ENCODE measurements around the gene FBXL7.
"Not testable (repeated sequence)": the region's sequence is repeated elsewhere in the genome, so short reads cannot be mapped to it uniquely, and the experiment has no call there.

FBXL7 gene

DNA sequence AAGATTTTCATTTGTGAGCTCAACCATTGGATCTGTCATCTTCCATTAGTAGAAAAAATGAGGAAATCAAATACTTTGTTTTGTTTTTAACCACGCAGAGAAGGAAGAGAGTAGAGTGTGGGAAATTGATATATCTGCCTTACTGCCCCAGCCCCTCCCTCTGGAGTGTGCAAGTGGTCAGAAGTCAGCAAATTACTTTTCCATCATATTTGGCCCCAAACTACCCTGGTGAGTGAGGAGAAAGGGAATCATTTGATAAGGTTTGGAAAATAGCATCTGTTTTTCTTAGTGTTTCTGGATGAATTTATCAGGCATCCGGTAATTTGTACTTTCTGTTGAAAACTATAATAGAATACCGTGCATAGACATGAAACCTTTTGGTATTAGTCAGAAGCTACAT, 352.2 kb downstream of the FBXL7 start:
- DNase-seq (ENCODE audit: low read depth in 2 of 3, low spot score in 2 of 3), result no peak

DNA sequence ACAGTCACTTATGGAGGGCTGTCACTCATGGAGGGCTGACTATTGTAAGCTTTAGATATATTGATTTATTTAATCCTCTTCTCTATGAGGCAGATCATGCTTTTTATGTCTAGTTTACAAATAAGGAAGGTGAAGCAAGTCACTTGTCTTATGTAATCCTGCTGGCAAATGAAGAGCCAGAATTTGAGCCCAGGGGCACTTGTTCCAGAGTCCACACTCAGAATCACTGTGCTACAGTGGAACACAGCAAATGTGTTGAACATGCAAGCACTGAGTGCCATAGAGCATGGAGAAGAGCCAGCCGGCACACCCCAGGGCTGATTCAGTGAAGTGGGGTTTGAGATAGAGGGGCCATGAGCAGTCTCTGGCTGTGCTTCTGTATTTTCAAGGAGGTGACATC, 353.0 kb downstream of the FBXL7 start:
- DNase-seq (ENCODE audit: low read depth in 2 of 3, low spot score in 2 of 3), result no peak

DNA sequence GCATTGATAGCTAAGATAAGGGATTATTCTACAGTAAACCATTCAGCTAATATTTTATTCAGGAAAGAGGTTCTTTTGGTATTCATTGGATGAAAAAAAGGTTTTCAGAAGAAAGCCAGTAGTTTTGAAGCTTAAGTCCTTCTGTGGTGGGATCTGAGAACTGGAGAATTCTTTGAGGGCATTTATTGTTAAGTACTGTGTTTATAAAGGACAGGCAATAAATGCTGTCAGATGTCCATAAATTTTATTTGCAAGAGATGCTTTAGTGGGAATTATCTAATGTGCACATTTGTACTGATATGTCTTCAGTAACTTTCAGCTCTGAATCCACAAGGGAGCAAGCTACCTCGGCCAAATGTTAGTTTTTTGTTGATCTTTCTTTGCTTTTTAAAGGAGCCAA, 358.3 kb downstream of the FBXL7 start:
- no peak for DNase-seq (ENCODE audit: low read depth in 2 of 3, low spot score in 2 of 3)

DNA sequence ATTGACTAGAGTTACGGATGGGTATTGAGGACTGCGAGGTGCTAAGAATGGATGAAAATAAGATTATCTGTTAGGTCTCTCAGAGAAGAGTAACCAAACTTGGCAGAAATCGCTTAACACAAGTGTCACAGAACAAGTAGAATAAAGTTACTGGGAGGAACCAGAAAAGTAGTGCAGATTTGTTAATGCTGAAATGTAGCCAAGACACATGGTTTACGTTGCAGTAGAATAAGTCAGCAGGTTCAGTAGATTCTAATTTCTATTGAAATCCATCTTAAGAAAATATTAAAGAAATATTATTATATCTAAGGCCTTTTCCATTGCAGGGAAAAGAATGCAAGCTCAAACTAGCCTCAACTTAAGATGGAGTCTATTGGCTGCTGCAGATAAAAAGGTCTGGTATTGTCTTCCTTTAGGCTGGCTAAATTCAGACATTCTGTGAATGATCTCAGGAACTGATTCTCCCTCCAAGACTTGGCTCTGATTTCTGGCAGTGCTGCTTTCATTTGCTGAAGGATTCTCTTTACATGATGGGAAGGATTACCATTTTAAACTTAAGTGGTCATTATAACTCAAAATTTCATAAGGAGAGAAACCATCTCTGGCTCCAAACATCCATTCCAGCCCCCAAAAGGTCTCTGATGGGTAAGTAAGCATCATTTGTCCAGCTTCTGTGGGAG, 364.7 kb downstream of the FBXL7 start:
- no peak for DNase-seq (ENCODE audit: low read depth in 2 of 3, low spot score in 2 of 3)

DNA sequence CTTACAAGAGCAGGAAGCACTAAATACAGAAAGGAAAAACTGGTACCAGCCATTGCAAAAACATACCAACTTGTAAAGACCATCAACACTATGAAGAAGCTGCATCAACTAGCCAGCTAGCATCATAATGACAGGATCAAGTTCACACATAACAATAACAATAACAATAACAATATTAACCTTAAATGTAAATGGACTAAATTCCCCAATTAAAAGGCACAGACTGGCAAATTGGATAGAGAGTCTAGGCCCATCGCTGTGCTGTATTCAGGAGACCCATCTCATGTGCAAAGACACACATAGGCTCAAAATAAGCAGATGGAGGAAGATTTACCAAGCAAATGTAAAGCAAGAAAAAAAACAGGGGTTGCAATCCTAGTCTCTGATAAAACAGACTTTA, 372.3 kb downstream of the FBXL7 start:
- not testable (repeated sequence) for DNase-seq (ENCODE audit: low read depth in 2 of 3, low spot score in 2 of 3)

DNA sequence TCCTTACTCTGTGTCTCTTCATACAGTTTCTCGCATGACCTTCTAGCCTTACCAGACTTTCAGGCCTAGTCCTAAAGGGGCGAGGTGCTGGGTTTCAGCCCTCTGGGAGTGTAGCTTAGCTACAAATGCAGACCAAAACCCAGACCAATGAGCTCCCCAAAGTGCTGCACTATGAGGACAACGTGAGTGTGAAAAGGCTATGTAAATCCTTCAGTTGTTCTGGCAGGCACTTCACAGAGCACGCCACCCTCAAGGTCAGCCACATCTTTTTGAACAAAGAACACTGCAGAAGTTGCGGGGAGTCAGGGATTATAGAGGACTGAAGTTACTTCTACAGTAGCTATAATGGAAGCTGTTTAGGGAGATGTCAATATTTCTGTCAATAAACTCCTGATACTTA, 377.9 kb downstream of the FBXL7 start:
- DNase-seq (ENCODE audit: low read depth in 2 of 3, low spot score in 2 of 3), result no peak

DNA sequence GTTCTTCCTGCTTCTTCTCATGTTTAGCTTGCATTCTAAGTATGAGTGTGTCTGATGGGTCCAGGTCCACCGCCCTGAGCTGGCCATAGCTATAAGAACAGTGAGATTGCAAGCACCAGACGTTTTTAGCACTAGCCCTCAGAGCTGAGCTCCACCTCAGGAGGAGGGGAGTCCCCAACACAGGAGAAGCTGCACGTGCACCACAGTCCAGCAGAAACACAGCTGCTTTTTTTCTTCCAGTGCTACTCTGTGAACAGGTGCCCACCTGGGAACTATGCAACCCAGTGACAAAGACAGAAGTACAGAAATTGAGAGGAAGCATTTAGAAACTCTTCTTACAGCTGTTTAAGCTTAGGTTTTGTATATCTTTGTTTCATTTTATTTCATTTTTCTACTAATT, 380.2 kb downstream of the FBXL7 start:
- DNase-seq (ENCODE audit: low read depth in 2 of 3, low spot score in 2 of 3), result no peak

DNA sequence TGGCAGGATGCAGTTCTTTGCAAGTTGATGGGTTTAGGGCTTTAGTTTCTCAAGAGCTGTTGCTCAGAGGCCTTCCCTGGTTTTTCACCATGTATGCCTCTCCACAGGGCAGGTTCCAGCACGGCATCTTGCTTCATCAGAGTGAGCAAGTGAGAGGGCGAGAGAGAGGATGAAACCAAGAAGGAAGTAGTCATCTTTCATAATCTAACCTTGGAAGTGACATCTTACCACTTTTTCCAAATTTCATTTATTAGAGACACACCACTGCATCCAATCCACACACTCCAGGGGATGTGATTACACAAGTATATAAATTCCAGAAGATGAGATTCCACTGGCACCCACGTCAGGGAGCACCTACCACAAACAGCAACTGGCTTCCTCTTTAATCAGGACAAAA, 385.2 kb downstream of the FBXL7 start:
- no peak for DNase-seq (ENCODE audit: low read depth in 2 of 3, low spot score in 2 of 3)

DNA sequence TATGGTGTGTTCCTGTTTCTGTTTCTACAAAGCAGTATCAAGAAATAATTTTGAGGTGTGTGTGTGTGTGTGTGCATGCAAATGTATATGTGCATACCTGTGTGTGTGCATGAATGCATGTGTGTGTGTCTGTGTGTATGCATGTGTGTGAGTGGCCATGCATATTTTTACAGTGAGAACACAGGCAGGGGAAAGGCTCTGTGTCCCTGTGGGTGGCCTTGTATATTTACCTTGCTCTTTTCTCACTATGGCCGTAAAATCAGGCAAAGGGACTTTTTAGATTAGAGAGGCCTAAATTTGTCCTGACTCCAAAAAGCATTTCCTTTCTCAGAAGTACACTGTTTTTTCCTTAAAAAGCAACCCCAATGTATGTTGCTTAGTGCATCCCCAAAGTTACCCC, 386.2 kb downstream of the FBXL7 start:
- no peak for DNase-seq (ENCODE audit: low read depth in 2 of 3, low spot score in 2 of 3)

DNA sequence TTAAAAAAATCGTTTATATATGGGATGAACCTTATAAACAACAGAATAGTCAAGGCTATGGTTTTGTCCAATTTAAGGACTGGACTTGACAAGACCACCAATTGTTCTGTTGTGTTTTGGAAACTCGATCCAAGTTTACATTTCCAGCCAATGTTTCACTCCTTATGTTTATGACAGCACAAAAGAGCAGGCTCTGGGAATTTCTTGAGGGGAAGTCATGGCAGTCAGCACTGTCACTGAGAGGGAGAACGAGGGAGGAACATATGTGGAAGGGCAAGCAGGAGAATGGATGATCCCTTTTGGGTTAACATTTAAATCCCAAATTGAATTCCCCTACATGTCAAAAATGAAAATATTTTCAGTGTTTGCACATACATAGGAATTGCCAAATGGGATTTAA, 387.1 kb downstream of the FBXL7 start:
- no peak for DNase-seq (ENCODE audit: low read depth in 2 of 3, low spot score in 2 of 3)

DNA sequence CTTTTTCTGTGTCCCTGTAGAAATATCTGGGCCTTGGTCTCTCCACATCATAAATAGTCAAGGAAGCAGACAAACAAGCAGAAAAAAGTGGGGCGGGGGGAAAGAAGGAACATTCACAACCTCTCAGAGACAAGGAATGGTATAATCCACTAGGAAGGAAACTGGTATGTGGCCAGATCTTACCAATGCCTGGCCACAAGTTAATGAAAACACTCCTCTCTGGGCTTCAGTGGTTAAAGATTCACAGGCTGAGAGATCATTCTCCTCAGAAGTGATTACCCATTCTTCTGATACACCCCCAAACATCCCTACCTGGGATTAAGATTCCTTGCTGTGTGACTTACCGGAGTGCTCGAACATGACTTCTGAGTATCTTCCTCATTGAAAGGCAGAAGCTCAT, 389.0 kb downstream of the FBXL7 start:
- DNase-seq (ENCODE audit: low read depth in 2 of 3, low spot score in 2 of 3), result no peak

DNA sequence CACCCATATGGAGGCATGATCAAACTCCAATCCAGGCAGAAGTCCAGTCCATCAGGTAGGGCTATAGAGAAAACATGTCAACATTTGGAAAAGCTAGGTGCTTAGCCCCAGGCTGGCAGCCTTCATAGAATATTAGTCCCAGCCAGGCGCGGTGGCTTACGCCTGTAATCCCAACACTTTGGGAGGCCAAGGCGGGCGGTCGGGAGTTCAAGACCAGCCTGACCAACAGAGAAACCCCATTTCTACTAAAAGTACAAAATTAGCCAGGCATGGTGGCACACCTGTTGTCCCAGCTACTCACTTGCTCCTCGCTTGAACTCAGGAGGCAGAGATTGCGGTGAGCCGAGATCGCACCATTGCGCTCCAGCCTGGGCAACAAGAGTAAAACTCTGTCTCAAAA, 393.9 kb downstream of the FBXL7 start:
- DNase-seq (ENCODE audit: low read depth in 2 of 3, low spot score in 2 of 3), result no peak

DNA sequence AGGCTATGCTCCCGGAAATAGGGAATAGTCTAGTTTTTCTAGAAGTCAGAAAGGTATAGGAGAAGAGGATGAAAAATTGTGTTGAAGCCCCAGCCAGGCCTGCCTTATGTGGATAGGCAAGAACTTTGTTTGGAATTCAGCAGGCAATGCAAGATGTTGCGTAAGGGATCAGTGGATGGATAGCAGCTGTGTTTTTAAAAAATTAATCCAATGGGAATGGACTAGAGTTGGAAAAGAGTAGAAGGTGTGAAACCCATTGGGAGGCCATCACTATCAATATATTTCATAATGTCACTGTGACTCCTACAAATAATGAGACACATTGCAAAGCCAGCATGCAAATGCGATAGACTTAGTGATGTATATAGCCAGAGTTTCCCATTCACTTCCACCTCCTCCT, 397.7 kb downstream of the FBXL7 start:
- no peak for DNase-seq (ENCODE audit: low read depth in 2 of 3, low spot score in 2 of 3)

DNA sequence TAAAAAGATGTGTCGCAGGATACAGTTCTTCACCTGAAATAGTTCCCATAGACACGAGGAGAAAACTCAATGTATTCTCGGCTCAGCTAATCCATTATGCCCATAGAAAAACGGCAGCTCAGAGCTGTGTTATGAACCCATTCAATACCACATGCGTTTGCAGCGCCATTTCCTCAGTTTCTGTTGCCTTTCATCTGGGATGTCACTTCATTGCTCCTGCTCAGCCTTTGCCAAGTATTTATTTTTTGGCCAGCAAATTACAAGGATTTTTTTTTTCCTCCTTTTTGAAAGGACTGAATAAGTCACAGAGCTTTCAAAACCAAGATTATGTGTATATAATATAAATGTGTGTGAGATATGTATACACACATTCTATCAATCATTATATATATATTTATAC, 398.7 kb downstream of the FBXL7 start:
- DNase-seq (ENCODE audit: low read depth in 2 of 3, low spot score in 2 of 3), result no peak

DNA sequence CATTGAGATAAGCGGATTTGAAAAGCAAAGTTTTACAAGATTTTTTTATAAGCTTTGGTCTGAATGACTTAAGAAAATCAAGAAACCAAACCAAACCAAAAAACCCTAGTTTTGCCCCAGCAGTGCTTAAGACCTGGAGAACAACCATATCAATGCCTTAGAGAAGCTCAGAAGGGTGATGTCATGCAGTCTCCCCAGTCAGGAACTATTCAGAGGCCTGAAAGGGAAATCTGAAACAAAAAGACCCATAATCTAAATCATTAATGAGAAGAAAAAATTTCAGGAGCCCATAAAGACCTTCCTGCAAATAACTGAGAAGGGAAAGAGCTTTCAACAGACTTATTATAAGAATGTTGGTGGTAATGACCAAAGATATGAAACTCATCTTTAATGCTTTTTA, 399.5 kb downstream of the FBXL7 start:
- DNase-seq (ENCODE audit: low read depth in 2 of 3, low spot score in 2 of 3), result no peak

DNA sequence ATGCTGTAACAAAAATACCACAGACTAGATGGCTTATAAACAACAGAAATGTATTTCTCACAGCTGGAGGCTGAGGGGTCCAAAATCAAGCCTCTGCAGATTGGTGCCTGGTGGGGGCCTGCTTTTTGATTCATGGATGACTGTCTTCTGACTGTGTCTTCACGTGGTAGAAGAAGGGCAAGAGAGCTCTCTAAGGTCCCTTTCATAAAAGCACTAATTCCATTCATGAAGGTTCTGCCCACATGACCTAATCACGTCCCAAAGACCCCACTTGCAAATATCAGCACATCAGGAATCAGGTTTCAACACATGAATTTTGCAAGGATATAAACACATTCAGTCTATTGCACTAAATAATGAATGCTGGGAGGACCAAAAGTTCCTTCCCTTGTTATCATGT, 401.2 kb downstream of the FBXL7 start:
- no peak for DNase-seq (ENCODE audit: low read depth in 2 of 3, low spot score in 2 of 3)

DNA sequence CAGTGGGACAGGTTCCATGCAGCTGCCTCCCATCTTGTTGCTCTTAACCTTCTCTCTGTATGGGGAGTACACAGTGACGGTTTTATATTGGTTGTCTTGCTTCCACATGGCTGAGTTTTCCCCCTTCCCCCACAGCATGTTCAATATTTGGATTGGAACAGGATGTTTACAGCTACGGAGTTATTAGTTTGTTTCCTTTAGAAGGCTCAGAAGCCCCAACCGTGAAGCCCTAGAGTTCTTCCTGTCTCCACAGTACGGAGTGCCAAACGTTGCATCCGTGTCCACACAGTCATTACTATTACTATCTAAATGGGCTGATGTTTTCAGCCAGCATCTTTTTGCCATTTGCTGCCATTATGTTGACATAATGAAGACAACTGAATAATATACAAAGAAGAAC, 402.1 kb downstream of the FBXL7 start:
- no peak for DNase-seq (ENCODE audit: low read depth in 2 of 3, low spot score in 2 of 3)

DNA sequence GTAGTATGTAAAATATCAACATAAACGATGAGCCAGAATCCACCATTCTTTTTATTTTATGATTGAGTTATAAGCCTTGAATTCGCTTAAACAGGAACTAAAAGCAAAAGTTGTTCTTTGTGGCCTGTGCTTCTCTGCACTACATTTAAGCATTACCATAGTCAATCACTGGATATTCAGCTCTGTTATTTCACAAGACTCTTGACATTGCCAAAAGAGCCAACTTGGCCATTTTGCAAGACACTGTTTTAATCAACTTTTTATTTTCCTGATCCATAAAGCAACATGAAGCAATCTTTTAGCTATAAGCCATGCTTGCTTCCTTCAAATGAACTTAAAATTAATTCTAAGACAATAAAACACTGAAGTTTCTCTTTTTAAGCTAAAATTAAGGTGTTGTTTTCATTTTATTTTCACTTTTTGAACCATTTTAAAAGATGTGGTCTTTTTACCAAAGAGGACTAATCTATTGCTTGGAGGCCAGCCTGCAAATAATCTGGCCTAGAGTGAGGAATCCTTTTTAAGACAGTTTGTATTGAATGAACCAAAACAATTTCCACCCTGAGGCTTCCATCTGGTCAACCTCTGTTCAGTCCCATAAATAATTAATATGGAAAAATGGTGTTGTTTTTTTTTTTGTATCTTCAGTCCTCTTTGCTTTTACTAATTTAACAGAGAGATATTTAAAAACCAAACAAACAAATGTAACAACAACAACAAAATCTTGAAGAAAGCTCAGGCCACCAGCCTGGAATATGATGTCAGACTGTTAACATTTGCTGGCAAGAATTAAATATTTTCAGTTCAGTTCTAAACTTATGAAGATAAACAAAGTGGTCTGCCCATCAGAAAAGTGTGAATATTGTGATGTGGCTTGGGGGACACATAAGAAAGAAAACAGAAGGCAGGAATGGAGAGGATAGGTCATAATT, 405.2 kb downstream of the FBXL7 start:
- no peak for DNase-seq (ENCODE audit: low read depth in 2 of 3, low spot score in 2 of 3)

DNA sequence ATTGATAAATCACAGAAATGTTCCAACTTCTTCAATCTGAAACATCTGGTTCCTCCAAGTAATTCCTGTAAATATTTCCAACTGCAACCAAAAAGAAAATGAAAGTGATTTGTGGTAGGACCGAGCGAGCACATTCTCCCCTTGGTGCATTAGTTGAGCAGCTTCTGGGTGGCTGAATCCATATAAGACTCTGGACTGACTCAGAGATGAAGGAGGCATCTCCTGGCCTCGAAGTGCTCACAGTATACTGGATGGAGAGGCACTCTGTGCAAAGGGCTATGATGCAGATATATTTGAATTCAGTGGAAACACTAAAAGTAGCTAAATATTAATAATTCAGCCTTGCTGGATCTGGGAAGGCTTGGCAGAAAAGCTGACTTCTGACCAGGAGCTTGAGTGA, 414.7 kb downstream of the FBXL7 start:
- DNase-seq (ENCODE audit: low read depth in 2 of 3, low spot score in 2 of 3), result no peak

DNA sequence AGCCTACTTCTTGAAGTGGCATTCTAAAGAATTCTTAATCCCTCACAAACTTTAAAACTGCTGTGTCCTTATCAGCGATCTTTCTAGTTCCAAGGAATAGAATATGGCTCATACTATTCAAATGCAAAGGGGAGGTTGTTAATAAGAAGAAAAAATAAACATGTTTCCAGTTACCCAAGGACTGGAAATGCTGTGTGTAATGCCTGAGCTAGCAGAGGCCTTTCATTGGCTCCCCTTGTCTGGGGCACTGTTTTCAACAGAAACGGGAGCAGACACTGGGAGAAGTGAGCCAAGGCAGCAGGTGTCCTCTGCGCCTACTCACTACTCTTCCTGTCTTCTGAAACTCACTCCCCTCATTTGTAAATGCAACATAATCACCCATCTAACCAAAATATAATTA, 426.6 kb downstream of the FBXL7 start:
- DNase-seq (ENCODE audit: low read depth in 2 of 3, low spot score in 2 of 3), result no peak

DNA sequence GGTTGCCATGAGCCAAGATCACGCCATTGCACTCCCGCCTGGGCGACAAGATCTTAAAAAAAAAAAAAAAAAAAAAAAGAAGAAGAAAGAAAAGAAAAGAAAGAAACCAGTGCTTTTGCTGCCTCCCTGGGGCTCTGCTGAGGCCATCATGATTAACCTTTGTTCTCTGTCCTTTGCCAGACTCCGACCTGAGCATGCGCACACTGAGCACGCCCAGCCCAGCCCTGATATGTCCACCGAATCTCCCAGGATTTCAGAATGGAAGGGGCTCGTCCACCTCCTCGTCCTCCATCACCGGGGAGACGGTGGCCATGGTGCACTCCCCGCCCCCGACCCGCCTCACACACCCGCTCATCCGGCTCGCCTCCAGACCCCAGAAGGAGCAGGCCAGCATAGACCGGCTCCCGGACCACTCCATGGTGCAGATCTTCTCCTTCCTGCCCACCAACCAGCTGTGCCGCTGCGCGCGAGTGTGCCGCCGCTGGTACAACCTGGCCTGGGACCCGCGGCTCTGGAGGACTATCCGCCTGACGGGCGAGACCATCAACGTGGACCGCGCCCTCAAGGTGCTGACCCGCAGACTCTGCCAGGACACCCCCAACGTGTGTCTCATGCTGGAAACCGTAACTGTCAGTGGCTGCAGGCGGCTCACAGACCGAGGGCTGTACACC, 427.9 kb downstream of the FBXL7 start:
- DNase-seq (ENCODE audit: low read depth in 2 of 3, low spot score in 2 of 3), result no peak

DNA sequence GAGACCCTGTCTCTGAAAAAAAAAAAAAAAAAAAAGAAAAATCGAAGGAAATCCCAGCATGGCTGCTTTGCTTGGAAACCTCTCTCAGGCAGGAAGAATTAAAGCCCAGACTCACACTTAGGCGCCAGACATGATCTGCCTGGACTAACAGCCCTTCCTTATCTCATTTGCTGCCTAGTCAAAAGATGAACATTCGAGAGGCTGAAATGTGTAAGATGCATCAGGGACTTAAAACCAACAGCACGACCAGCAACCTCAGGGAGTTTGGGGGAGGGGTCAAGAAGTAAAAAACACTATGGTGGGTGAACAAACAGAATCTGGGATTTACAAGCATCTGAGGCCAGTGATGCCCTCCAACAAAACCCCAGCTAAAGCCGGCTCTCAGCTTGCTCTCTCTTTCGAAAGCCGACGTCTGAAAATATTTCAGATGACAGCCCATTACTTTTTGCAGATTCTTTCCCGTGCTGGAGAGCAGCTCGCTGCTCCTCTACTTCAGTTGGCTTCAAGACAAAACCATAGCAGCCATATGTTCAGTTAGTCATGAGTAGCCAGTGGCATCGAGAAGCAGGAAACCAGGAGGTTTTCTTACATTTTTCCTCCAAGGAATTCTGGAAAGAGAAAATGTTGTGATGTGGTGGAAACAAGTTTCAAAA, 429.8 kb downstream of the FBXL7 start:
- DNase-seq (ENCODE audit: low read depth in 2 of 3, low spot score in 2 of 3), result no peak

Measured in activated CD8-positive, alpha-beta memory T cell treated with anti-CD3 and anti-CD28 coated beads for 48 hours (primary cell).